IMR-90 (cell line): ENCODE results near the gene SLIT2. TPM values are rescaled to one million over a fixed set of nuclear protein-coding genes. Genes with fewer than 3 reads are reported as not detected.

Experiments
- ATAC-seq: fragments of 200-7000 bp; cut with Tn5 transposase; 2 replicates; pipeline ENCODE4 v1.9.1; 2020; ENCODE audit warnings: low read depth, mild to moderate bottlenecking, moderate library complexity
- BruUV-seq: library from RNA; stranded (reverse); fragments of 400-500 nt; replicated peaks from 2 replicates; lab custom pipeline; 2021; lab: Mats Ljungman, UMichigan
- CTCF ChIA-PET: fragments of 300-600 bp; formaldehyde crosslinking; extraction: SDS; loops from one replicate; lab custom pipeline; 2021; ENCODE audit warnings: antibody characterized with exemption; lab: Yijun Ruan, JAX
- POLR2A ChIA-PET: fragments of 300-600 bp; sonication (Branson Sonifier 250); formaldehyde crosslinking; loops from one replicate; lab custom pipeline; 2022; ENCODE audit warnings: antibody characterized with exemption; ENCODE audit not compliant: unreplicated experiment; lab: Charles Lee
- DNase-seq: peaks from one replicate; pipeline ENCODE4 v3.0.0; 2013
- H2AFZ ChIP-seq: replicated peaks from 2 replicates; pipeline ENCODE3; 2013; ENCODE audit warnings: low read length, mild to moderate bottlenecking; ENCODE audit not compliant: poor library complexity
- H2AK5ac ChIP-seq: 2 replicates; pipeline ENCODE4 v1.6.1; 2013; ENCODE audit warnings: low read depth, low read length, inconsistent platforms
- H2AK9ac ChIP-seq: replicated peaks from 2 replicates; pipeline ENCODE3; 2013; ENCODE audit warnings: mild to moderate bottlenecking, low read depth, low read length, moderate library complexity; ENCODE audit not compliant: poor library complexity
- H2BK120ac ChIP-seq: 2 replicates; pipeline ENCODE4 v1.6.1; 2013; ENCODE audit warnings: low read depth, low read length, inconsistent platforms
- H2BK15ac ChIP-seq: 3 replicates; pipeline ENCODE4 v1.6.1; 2013; ENCODE audit warnings: low read depth, low read length, inconsistent platforms
- H2BK20ac ChIP-seq: 2 replicates; pipeline ENCODE4 v1.6.1; 2013; ENCODE audit warnings: low read depth, mild to moderate bottlenecking, inconsistent platforms, low read length, moderate library complexity
- H2BK5ac ChIP-seq: 2 replicates; pipeline ENCODE4 v1.6.1; 2013; ENCODE audit warnings: mild to moderate bottlenecking, low read depth, low read length, inconsistent platforms; ENCODE audit not compliant: poor library complexity, severe bottlenecking
- H3K14ac ChIP-seq: replicated peaks from 2 replicates; pipeline ENCODE4 v1.6.1; 2013; ENCODE audit warnings: low read depth, low read length, inconsistent platforms
- H3K18ac ChIP-seq: 2 replicates; pipeline ENCODE4 v1.6.1; 2013; ENCODE audit warnings: low read depth, low read length, control low read depth
- H3K23ac ChIP-seq: 2 replicates; pipeline ENCODE4 v1.6.1; 2013; ENCODE audit warnings: low read depth, low read length, inconsistent platforms
- H3K27ac ChIP-seq: 2 replicates; pipeline ENCODE4 v1.5.1; 2013; ENCODE audit warnings: mild to moderate bottlenecking, control low read depth, low read length; ENCODE audit not compliant: insufficient read depth
- H3K27me3 ChIP-seq: 2 replicates; pipeline ENCODE4 v1.6.1; 2013; ENCODE audit warnings: low read length; ENCODE audit not compliant: control insufficient read depth, insufficient read depth
- H3K36me3 ChIP-seq: 2 replicates; pipeline ENCODE4 v1.6.1; 2013; ENCODE audit warnings: low read length, mixed read lengths; ENCODE audit not compliant: control insufficient read depth, insufficient read depth
- H3K4ac ChIP-seq: 2 replicates; pipeline ENCODE4 v1.6.1; 2013; ENCODE audit warnings: low read depth, low read length, inconsistent platforms
- H3K4me1 ChIP-seq: 2 replicates; pipeline ENCODE4 v1.6.1; 2013; ENCODE audit warnings: low read length, mixed read lengths; ENCODE audit not compliant: control insufficient read depth, insufficient read depth
- H3K4me2 ChIP-seq: 2 replicates; pipeline ENCODE4 v1.6.1; 2013; ENCODE audit warnings: low read depth, mild to moderate bottlenecking, control low read depth, low read length, moderate library complexity
- H3K4me3 ChIP-seq: 2 replicates; pipeline ENCODE4 v1.5.1; 2013; ENCODE audit warnings: low read depth, mild to moderate bottlenecking, control low read depth, low read length, moderate library complexity; ENCODE audit not compliant: insufficient read depth
- H3K56ac ChIP-seq: 2 replicates; pipeline ENCODE4 v1.6.1; 2013; ENCODE audit warnings: low read length, inconsistent platforms; ENCODE audit not compliant: insufficient read depth; ENCODE audit errors: extremely low read depth
- H3K79me1 ChIP-seq, 2 experiments: 2 replicates each; pipeline ENCODE4 v1.6.1; 2013; ENCODE audit warnings: low read length in 2 of 2, inconsistent platforms in 1 of 2, low read depth in 1 of 2
- H3K9ac ChIP-seq: 2 replicates; pipeline ENCODE4 v1.6.1; 2013; ENCODE audit warnings: low read depth, low read length, control low read depth
- H3K9me1 ChIP-seq: 2 replicates; pipeline ENCODE4 v1.6.1; 2013; ENCODE audit warnings: low read length, inconsistent platforms; ENCODE audit not compliant: insufficient read depth
- H3K9me3 ChIP-seq: 2 replicates; pipeline ENCODE4 v1.6.1; 2013; ENCODE audit warnings: low read length; ENCODE audit not compliant: control insufficient read depth, insufficient read depth
- H4K20me1 ChIP-seq: 2 replicates; pipeline ENCODE4 v1.6.1; 2013; ENCODE audit warnings: low read length, inconsistent platforms; ENCODE audit not compliant: insufficient read depth
- H4K5ac ChIP-seq: 2 replicates; pipeline ENCODE4 v1.6.1; 2013; ENCODE audit warnings: mild to moderate bottlenecking, low read depth, low read length, control low read depth
- H4K8ac ChIP-seq, 2 experiments: 2 replicates each; pipeline ENCODE4 v1.6.1; 2013; ENCODE audit warnings: low read depth in 2 of 2, low read length in 2 of 2, control low read depth in 1 of 2, inconsistent platforms in 1 of 2
- H4K91ac ChIP-seq: 2 replicates; pipeline ENCODE4 v1.6.1; 2013; ENCODE audit warnings: low read depth, low read length, inconsistent platforms; ENCODE audit not compliant: insufficient read depth
- CEBPB ChIP-seq: IDR thresholded peaks from 2 replicates; pipeline ENCODE4 v1.6.1; 2012; ENCODE audit warnings: low read depth, low read length, improper control_type of control experiment
- FOS ChIP-seq: fragments of 150-350 bp; IDR thresholded peaks from 2 replicates; pipeline ENCODE4 v1.6.1; 2016; ENCODE audit warnings: low read depth, low read length
- RCOR1 ChIP-seq: IDR thresholded peaks from 2 replicates; pipeline ENCODE4 v1.6.1; 2012; ENCODE audit warnings: mild to moderate bottlenecking, low read length, improper control_type of control experiment; ENCODE audit not compliant: insufficient replicate concordance
- RFX5 ChIP-seq: IDR thresholded peaks from 2 replicates; pipeline ENCODE4 v1.8.0; 2012; ENCODE audit warnings: low read depth, mild to moderate bottlenecking, low read length, moderate library complexity
- USF2 ChIP-seq: fragments of 150-350 bp; IDR thresholded peaks from 2 replicates; pipeline ENCODE4 v1.6.1; 2017; ENCODE audit warnings: mild to moderate bottlenecking, antibody characterized with exemption, low read length, low read depth
- WGBS, 2 experiments: methylation state at CpG; one replicate each; pipeline versions ENCODE4 v1.1.5 to v1.1.7; 2013; ENCODE audit warnings: missing lambda C conversion rate in 2 of 2; ENCODE audit not compliant: insufficient read length in 1 of 2; ENCODE audit errors: extremely low coverage in 2 of 2; 5-methylcytosine and 5-hydroxymethylcytosine counted together
- dilution Hi-C: fragments of 300-500 bp; cut with HindIII; formaldehyde crosslinking; loops from one replicate; pipeline ENCODE4 v1.14.3; 2018; ENCODE audit warnings: low sequenced_read_pairs; ENCODE audit not compliant: unreplicated experiment
- in situ Hi-C: fragments of 300-500 bp; cut with MboI; formaldehyde crosslinking; loops from 3 replicates; pipeline ENCODE4 v1.14.3; 2019; ENCODE audit warnings: low sequenced_read_pairs, inconsistent platforms, mixed read lengths
- intact Hi-C: fragments of 100-400 bp; cut with micrococcal nuclease; formaldehyde crosslinking; loops from 2 replicates; pipeline ENCODE4 v1.10.0; 2022
- polyA plus RNA-seq, 3 experiments: library from polyadenylated mRNA; depleted of rRNA; stranded (reverse); fragments of >200 nt; gene quantifications; 2 replicates each; pipeline ENCODE4 v1.2.3, GENCODE V29; 2012; ENCODE audit warnings: low replicate concordance in 1 of 3
- total RNA-seq: library from RNA; depleted of rRNA; stranded (reverse); fragments of >200 nt; gene quantifications from 2 replicates; pipeline ENCODE4 v1.2.3, GENCODE V29; 2012
- TF ChIP-seq, protein P1 (sequence below): conservative IDR thresholded peaks from 2 replicates; pipeline ENCODE4 v1.5.1; 2012; ENCODE audit warnings: mild to moderate bottlenecking, low read depth, low read length, improper control_type of control experiment

Gene SLIT2
- total and polyA plus RNA-seq, 2 of the 4 experiments (the other 2 are of a cell fraction): 13.6 to 14.3 TPM

- no peak overlapping the region for H3K27ac ChIP-seq
- ATAC-seq (no peak), DNase-seq (no peak)
- no peak overlapping the region for H3K18ac ChIP-seq
- no peaks in the 10 kb centered on the region for H3K36me3 ChIP-seq
- H3K79me1 ChIP-seq: no peaks in the 10 kb centered on the region
- no peak for TF ChIP-seq RCOR1
- TF ChIP-seq CEBPB: no peak
- TF ChIP-seq FOS: no peak
- TF ChIP-seq, protein P1, sequence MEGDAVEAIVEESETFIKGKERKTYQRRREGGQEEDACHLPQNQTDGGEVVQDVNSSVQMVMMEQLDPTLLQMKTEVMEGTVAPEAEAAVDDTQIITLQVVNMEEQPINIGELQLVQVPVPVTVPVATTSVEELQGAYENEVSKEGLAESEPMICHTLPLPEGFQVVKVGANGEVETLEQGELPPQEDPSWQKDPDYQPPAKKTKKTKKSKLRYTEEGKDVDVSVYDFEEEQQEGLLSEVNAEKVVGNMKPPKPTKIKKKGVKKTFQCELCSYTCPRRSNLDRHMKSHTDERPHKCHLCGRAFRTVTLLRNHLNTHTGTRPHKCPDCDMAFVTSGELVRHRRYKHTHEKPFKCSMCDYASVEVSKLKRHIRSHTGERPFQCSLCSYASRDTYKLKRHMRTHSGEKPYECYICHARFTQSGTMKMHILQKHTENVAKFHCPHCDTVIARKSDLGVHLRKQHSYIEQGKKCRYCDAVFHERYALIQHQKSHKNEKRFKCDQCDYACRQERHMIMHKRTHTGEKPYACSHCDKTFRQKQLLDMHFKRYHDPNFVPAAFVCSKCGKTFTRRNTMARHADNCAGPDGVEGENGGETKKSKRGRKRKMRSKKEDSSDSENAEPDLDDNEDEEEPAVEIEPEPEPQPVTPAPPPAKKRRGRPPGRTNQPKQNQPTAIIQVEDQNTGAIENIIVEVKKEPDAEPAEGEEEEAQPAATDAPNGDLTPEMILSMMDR: no peak
- TF ChIP-seq RFX5: no peak
- TF ChIP-seq USF2: no peak
- no peak overlapping the region for H2AK9ac ChIP-seq
- H2AK5ac ChIP-seq: no peak overlapping the region
- ChIA-PET CTCF (no interaction called here), POLR2A (no interaction called here)
- H3K9me3 ChIP-seq: no peaks in the 10 kb centered on the region
- no peak overlapping the region for H2BK15ac ChIP-seq
- no peak overlapping the region for H3K4me2 ChIP-seq
- dilution Hi-C loops (no loop called here), intact Hi-C loops (no loop called here), in situ Hi-C loops (no loop called here)
- H2BK5ac ChIP-seq: no peak overlapping the region
- H3K4me1 ChIP-seq: no peaks in the 10 kb centered on the region
- no peak overlapping the region for H3K56ac ChIP-seq
- no peak overlapping the region for H4K5ac ChIP-seq
- no peak overlapping the region for H4K8ac ChIP-seq
- no peaks in the 10 kb centered on the region; the same call in 1 of the 2 replicates for H3K9me1 ChIP-seq
- no peak overlapping the region for H2BK120ac ChIP-seq
- no peak overlapping the region for H3K9ac ChIP-seq
- no peak overlapping the region for H3K14ac ChIP-seq
- H4K20me1 ChIP-seq: no peaks in the 10 kb centered on the region
- H2AFZ ChIP-seq: no peak overlapping the region
- no peaks in the 10 kb centered on the region for H3K27me3 ChIP-seq
- H3K23ac ChIP-seq: no peak overlapping the region
- no peak overlapping the region for H2BK20ac ChIP-seq
- no peak overlapping the region for H3K4me3 ChIP-seq
- WGBS, 2 experiments: 80% methylated on average over 1 of the region's 8 CpGs; no CpG with 5 or more reads in 1 of the 2 experiments
- no TSS peak for BruUV-seq
- H3K4ac ChIP-seq: no peak overlapping the region
- no peak overlapping the region for H4K91ac ChIP-seq
These were observed 36.4 kb downstream of the SLIT2 start for GRCh38 chr4:20288047-20288650.
